Thyroid gland (tissue), 4 donors: Measurements from ENCODE around the gene MKKS. TPM values are rescaled to one million over a fixed set of nuclear protein-coding genes. Genes with fewer than 3 reads are reported as not detected.

Experiments used
- DNase-seq, 2 donors: peaks; one replicate each; pipeline ENCODE4 v3.0.0-alpha.2; 2019
- H3K27ac ChIP-seq, 3 donors: fragments of 200-600 bp; sonication (generic); 1 replicate in 2 of 3; 2 replicates in 1 of 3; pipeline ENCODE4 v1.5.1; 2016 to 2019; ENCODE audit warnings: mild to moderate bottlenecking in 1 of 3, moderate library complexity in 1 of 3
- H3K27me3 ChIP-seq: fragments of 200-600 bp; sonication (generic); one replicate; pipeline ENCODE4 v1.5.1; 2019
- H3K36me3 ChIP-seq, 2 donors: fragments of 200-600 bp; sonication (generic); one replicate each; pipeline ENCODE4 v1.5.1; 2016 to 2019
- H3K4me1 ChIP-seq, 2 donors: fragments of 200-600 bp; sonication (generic); one replicate each; pipeline ENCODE4 v1.5.1; 2017 to 2019
- H3K4me3 ChIP-seq, 3 donors: fragments of 200-600 bp; sonication (generic); replicated peaks in 1 of 3; 1 replicate in 2 of 3; 2 replicates in 1 of 3; pipeline ENCODE4 v1.5.1; 2016; ENCODE audit warnings: mild to moderate bottlenecking in 1 of 3
- H3K9me3 ChIP-seq: fragments of 200-600 bp; sonication (generic); one replicate; pipeline ENCODE4 v1.5.1; 2017
- CTCF ChIP-seq, 6 experiments: fragments of 200-600 bp in 3 of 6; fragments of 450-650 bp in 3 of 6; sonication (generic) in 3 of 6; IDR thresholded peaks; one replicate each; pipeline ENCODE4 v1.5.1; 2016 to 2019; ENCODE audit warnings: antibody characterized with exemption in 6 of 6, mild to moderate bottlenecking in 2 of 6, inconsistent platforms in 1 of 6, moderate library complexity in 1 of 6
- POLR2A ChIP-seq, 2 donors: fragments of 450-650 bp; IDR thresholded peaks; one replicate each; pipeline ENCODE4 v1.6.1; 2017; ENCODE audit warnings: antibody characterized with exemption in 2 of 2, mild to moderate bottlenecking in 2 of 2, moderate library complexity in 1 of 2
- WGBS, 2 donors: methylation state at CpG; one replicate each; pipeline ENCODE4 v1.1.5; 2017; 5-methylcytosine and 5-hydroxymethylcytosine counted together
- intact Hi-C: fragments of 100-400 bp; cut with DNase I; formaldehyde crosslinking; loops from one replicate; pipeline ENCODE4 v1.15.1; 2023
- total RNA-seq, 4 donors: library from RNA; depleted of rRNA; stranded (reverse); fragments of >200 nt; gene quantifications; one replicate each; pipeline ENCODE4 v1.2.3, GENCODE V29; 2016

MKKS gene
- total RNA-seq = 10 to 100 TPM; 19.3 to 27.8 (median 24.1) TPM

GRCh38 chr20:10433623-10434466, at the start of gene MKKS:
Gene MKKS, minus strand, starts transcription at chr20:10434222. Its CDS starts 20,708 bp downstream, at chr20:10413514.
- H3K9me3 ChIP-seq = no peaks in the 10 kb centered on the region
- H3K36me3 ChIP-seq = no peaks in the 10 kb centered on the region
- intact Hi-C loops = loop anchor here (10.0 kb wide), 1 partner anchor 241 kb away; the partner anchor contains the start of gene JAG1
- H3K4me3 ChIP-seq = peak within 1 kb of the TSS; percentile 80 to 81 (median 81)
- peaks cover 15 to 22% of the 10 kb centered on the region in 2 donors for H3K4me1 ChIP-seq
- 0 to 1% methylated on average over 40 of the region's 73 CpGs for WGBS, 2 donors
- H3K27ac ChIP-seq = peak within 1 kb of the TSS; percentile 82 to 94 (median 90)
- TF ChIP-seq POLR2A (IDR thresholded peaks at IDR 0.05) (peak in 1 of 2 donors; percentile 51), CTCF (IDR thresholded peaks at IDR 0.05) (no peak)
- no peaks in the 10 kb centered on the region for H3K27me3 ChIP-seq
- DNase-seq = peak; percentile 88 to 91

GRCh38 chr20:10483691-10484090, 49.7 kb upstream of the MKKS start:
- no peaks in the 10 kb centered on the region for H3K9me3 ChIP-seq
- H3K27ac ChIP-seq = no peak overlapping the region
- 87 to 88% methylated on average over 2 of the region's 2 CpGs for WGBS, 2 donors
- peaks cover 4 to 5% of the 10 kb centered on the region in 2 donors for H3K4me1 ChIP-seq
- no peak for TF ChIP-seq CTCF (IDR thresholded peaks at IDR 0.05)
- no peak for TF ChIP-seq POLR2A (IDR thresholded peaks at IDR 0.05)
- no peak for DNase-seq
- H3K4me3 ChIP-seq = no peak overlapping the region
- H3K36me3 ChIP-seq = no peaks in the 10 kb centered on the region
- no peaks in the 10 kb centered on the region for H3K27me3 ChIP-seq
- intact Hi-C loops = no loop called here

GRCh38 chr20:10481676-10482075, 47.7 kb upstream of the MKKS start:
- Histone ChIP-seq H3K9me3 (no peaks in the 10 kb centered on the region), H3K4me3 (no peak overlapping the region), H3K36me3 (no peaks in the 10 kb centered on the region), H3K4me1 (no peaks in the 10 kb centered on the region), H3K27me3 (no peaks in the 10 kb centered on the region), H3K27ac (no peak overlapping the region)
- 71 to 87% methylated on average over 5 of the region's 5 CpGs for WGBS, 2 donors
- DNase-seq = no peak
- TF ChIP-seq POLR2A (IDR thresholded peaks at IDR 0.05) = no peak
- intact Hi-C loops = no loop called here

GRCh38 chr20:10478930-10479329, 44.9 kb upstream of the MKKS start:
- Histone ChIP-seq H3K27ac (no peak overlapping the region), H3K9me3 (no peaks in the 10 kb centered on the region), H3K4me3 (no peak overlapping the region), H3K27me3 (no peaks in the 10 kb centered on the region), H3K4me1 (peaks cover 0 to 4% of the 10 kb centered on the region in 2 donors), H3K36me3 (no peaks in the 10 kb centered on the region)
- TF ChIP-seq CTCF (IDR thresholded peaks at IDR 0.05) (no peak), POLR2A (IDR thresholded peaks at IDR 0.05) (no peak)
- WGBS, 2 donors = 87 to 93% methylated on average over 4 of the region's 4 CpGs
- intact Hi-C loops = loop anchor here (10.0 kb wide), 1 partner anchor 796 kb away; no protein-coding TSS in a partner anchor
- no peak for DNase-seq

GRCh38 chr20:10478205-10478604, 44.2 kb upstream of the MKKS start:
- intact Hi-C loops = loop anchor here (10.0 kb wide), 1 partner anchor 797 kb away; no protein-coding TSS in a partner anchor
- Histone ChIP-seq H3K4me3 (no peak overlapping the region), H3K4me1 (peaks cover under 1 to 5% of the 10 kb centered on the region in 2 donors), H3K36me3 (no peaks in the 10 kb centered on the region), H3K27me3 (no peaks in the 10 kb centered on the region), H3K27ac (no peak overlapping the region), H3K9me3 (no peaks in the 10 kb centered on the region)
- DNase-seq = no peak
- TF ChIP-seq CTCF (IDR thresholded peaks at IDR 0.05) = no peak
- no peak for TF ChIP-seq POLR2A (IDR thresholded peaks at IDR 0.05)
- 94 to 97% methylated on average over 1 of the region's 1 CpG for WGBS, 2 donors
